ENCODE data around the gene ARHGAP1.
"Not testable (repeated sequence)": the region's sequence is repeated elsewhere in the genome, so short reads cannot be mapped to it uniquely, and the experiment has no call there.

The ARHGAP1 gene

GRCh38 chr11:46723359-46723680 is 22.9 kb upstream of the ARHGAP1 start:
- DNase-seq (ENCODE audit: low read depth in 2 of 2): no peak

- DNase-seq (ENCODE audit: low read depth in 2 of 2): no peak
Observed at GRCh38 chr11:46722566-46723358, 22.3 kb upstream of the ARHGAP1 start.

GRCh38 chr11:46721286-46721685 is 20.9 kb upstream of the ARHGAP1 start:
- no peak for DNase-seq (ENCODE audit: low read depth in 2 of 2)

- no peak for DNase-seq (ENCODE audit: low read depth in 2 of 2)
Observed at GRCh38 chr11:46719543-46720218, 19.3 kb upstream of the ARHGAP1 start.

- no peak for DNase-seq (ENCODE audit: low read depth in 2 of 2)
Observed at GRCh38 chr11:46719048-46719542, 18.7 kb upstream of the ARHGAP1 start, which contains the start of gene F2. Gene F2, plus strand, starts transcription at chr11:46719213. Its CDS starts 23 bp downstream, at chr11:46719236.

GRCh38 chr11:46718155-46719019 is 18.0 kb upstream of the ARHGAP1 start:
- no peak for DNase-seq (ENCODE audit: low read depth in 2 of 2)

GRCh38 chr11:46717825-46718154 is 17.4 kb upstream of the ARHGAP1 start:
- DNase-seq (ENCODE audit: low read depth in 2 of 2): not testable (repeated sequence)

GRCh38 chr11:46712874-46713576 is 12.6 kb upstream of the ARHGAP1 start:
- no peak for DNase-seq (ENCODE audit: low read depth in 2 of 2)

GRCh38 chr11:46711303-46711702 is 10.9 kb upstream of the ARHGAP1 start:
- no peak for DNase-seq (ENCODE audit: low read depth in 2 of 2)

GRCh38 chr11:46710821-46711269 is 10.4 kb upstream of the ARHGAP1 start:
- no peak for DNase-seq (ENCODE audit: low read depth in 2 of 2)

- DNase-seq (ENCODE audit: low read depth in 2 of 2): not testable (repeated sequence)
Observed at GRCh38 chr11:46709351-46709750, 8.9 kb upstream of the ARHGAP1 start.

GRCh38 chr11:46706886-46707285 is 6.5 kb upstream of the ARHGAP1 start:
- no peak for DNase-seq (ENCODE audit: low read depth in 2 of 2)

- no peak for DNase-seq (ENCODE audit: low read depth in 2 of 2)
Observed at GRCh38 chr11:46705070-46705688, 4.8 kb upstream of the ARHGAP1 start.

GRCh38 chr11:46701078-46701654 is 747 bp upstream of the ARHGAP1 start:
- DNase-seq (ENCODE audit: low read depth in 2 of 2): no peak

GRCh38 chr11:46698597-46698996 is 1.8 kb downstream of the ARHGAP1 start:
- no peak for DNase-seq (ENCODE audit: low read depth in 2 of 2)

GRCh38 chr11:46697723-46698122 is 2.7 kb downstream of the ARHGAP1 start:
- DNase-seq (ENCODE audit: low read depth in 2 of 2): no peak

- no peak for DNase-seq (ENCODE audit: low read depth in 2 of 2)
Observed at GRCh38 chr11:46697303-46697702, 3.1 kb downstream of the ARHGAP1 start.

- no peak for DNase-seq (ENCODE audit: low read depth in 2 of 2)
Observed at GRCh38 chr11:46696212-46696558, 4.2 kb downstream of the ARHGAP1 start.

GRCh38 chr11:46695345-46696211 is 4.8 kb downstream of the ARHGAP1 start:
- no peak for DNase-seq (ENCODE audit: low read depth in 2 of 2)

- no peak for DNase-seq (ENCODE audit: low read depth in 2 of 2)
Observed at GRCh38 chr11:46694607-46695006, 5.8 kb downstream of the ARHGAP1 start.
